GM15510 (cell line): ENCODE data around the gene AAMDC.

Source experiments
- POLR2A ChIP-seq: IDR thresholded peaks from 3 replicates; pipeline ENCODE4 v1.6.1; 2011; ENCODE audit warnings: borderline replicate concordance; ENCODE audit not compliant: insufficient read length; ENCODE audit errors: extremely low read depth

AAMDC gene

GRCh38 chr11:77873345-77873744 is 52.4 kb downstream of the AAMDC start:
- no peak for TF ChIP-seq POLR2A

DNA sequence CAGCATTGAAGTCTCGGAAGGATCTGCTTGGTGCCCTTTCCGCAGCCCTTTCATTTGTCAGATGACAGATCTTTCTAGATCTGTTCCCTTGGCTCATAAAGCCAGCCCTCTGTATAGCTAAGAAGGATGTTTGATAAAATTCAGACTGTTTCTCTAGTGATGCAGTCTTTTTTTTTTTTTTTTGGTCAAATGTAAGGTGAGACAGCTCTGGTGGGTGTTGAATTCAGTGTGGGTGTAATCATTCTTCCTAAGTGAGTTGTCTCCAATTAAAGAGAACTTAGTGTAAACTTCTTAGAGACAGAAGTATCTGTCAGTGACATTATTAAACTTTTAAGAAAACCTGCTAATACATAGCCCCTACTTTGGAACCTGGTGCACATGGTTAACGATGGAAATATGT is 53.3 kb downstream of the AAMDC start:
- no peak for TF ChIP-seq POLR2A

DNA sequence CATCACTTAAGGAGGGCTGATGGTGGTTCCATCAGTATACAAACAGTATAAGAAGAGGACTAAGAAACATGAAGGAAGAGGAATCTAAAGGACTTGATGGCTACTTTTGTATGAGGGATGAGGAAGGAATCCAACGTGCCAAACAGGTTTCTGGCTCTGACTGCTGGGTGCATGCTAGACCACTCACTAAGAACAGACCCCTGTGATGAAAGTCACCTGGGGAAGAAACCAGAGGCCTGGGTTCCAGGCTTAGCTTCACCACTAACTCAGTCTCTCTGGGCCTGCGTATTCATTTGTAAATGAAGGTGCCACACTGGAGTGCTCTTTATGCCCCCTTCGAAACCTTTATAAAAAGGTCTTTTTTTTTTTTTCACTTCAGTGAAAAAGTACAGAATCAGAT is 55.1 kb downstream of the AAMDC start:
- TF ChIP-seq POLR2A = no peak

GRCh38 chr11:77879218-77879617 is 58.3 kb downstream of the AAMDC start:
- TF ChIP-seq POLR2A = no peak

DNA sequence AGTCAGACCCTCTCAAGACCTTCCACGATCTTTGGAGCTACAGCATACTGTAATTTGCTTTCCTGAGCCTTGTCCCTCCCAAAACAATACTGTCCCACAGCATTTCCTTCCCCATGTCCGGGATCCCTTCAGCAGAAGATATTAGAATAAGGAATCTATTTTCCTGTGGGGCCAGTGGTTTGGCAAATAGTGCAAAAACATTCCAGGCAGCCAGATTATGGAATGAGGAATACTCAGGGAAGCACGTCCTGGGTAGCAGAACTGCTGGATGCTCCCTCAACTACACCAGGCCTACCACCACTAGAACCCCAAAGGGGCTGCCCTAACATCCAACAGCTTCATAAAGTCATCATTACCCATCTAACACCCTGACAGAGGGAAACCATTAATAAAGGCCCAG is 61.5 kb downstream of the AAMDC start:
- TF ChIP-seq POLR2A = no peak

DNA sequence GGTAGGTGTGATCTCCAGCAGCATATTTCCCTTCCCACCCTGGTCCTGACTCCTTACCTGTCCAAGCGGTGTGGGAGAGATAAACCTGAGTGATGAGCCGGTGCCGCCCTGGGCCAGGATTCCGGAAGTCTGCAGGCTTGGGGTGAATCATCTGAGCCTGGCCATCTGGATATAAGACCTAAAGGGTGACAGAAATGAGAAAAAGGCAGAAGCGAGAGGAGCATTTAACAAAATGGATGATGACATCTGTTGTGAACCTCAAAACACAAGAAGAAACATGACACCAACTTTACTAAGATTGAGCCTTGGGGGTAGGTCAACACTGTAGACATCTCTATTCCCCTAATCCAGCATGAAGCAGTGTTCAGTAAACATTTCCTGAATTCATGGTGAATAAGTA is 62.8 kb downstream of the AAMDC start:
- TF ChIP-seq POLR2A = no peak

GRCh38 chr11:77884186-77884828 is 63.4 kb downstream of the AAMDC start:
- TF ChIP-seq POLR2A = no peak

DNA sequence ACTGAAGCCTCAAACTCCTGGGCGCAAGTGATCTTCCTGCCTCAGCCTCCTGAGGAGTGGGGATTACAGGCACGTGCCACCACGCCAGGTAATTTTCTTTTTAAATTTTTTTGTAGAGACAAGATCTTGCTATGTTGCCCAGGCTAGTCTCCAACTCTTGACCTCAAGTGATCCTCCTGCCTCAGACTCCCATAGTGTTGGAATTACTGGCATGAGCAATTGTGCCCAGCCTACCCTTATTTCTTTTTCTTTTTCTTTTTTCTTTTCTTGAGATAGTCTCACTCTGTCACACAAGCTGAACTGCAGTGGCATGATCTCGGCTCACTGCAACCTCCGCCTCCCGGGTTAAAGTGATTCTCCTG is 63.9 kb downstream of the AAMDC start:
- no peak for TF ChIP-seq POLR2A

- no peak for TF ChIP-seq POLR2A
Observed at GRCh38 chr11:77886401-77886800, 65.5 kb downstream of the AAMDC start.

DNA sequence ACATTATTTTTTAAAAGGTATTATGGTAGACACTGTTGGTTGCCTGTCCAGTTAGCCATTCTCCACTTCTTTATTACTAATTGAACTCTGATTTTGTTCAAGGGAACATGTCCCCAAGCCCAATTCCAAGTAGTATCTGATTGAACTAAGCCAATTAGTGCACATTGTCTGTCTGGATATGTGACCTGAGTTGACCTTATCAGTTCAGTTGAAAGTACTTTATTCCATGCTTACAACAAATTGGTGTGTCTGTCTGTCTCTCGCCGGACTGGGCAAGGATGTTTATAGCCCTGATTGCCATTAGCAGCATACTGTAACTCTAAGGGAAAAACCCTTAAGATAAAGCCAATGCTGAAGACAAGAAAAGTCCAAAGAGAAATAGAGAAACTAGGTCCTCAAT is 87.9 kb downstream of the AAMDC start:
- TF ChIP-seq POLR2A = no peak

DNA sequence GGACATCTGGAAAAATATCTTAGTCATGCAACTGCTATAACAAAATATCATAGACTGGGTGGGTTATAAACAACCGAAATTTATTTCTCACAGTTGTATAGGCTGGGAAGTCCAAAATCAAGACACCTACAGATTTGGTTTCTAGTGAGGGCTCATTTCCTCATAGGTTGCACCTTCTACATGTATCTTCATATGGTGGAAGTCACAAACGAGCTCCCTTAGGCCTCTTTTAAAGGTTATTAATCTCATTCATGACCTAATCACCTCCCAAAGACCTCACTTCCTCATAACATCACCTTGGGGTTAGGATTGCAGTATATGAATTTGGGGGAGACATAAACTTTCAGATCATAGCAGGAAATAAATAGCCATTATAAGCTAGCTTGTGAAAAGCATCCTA is 88.3 kb downstream of the AAMDC start:
- no peak for TF ChIP-seq POLR2A
